ENCODE results near the gene TUBA8.
"Not testable (repeated sequence)": the region's sequence is repeated elsewhere in the genome, so short reads cannot be mapped to it uniquely, and the experiment has no call there.

TUBA8 gene

GRCh38 chr22:18115906-18116371 lies 5.3 kb downstream of the TUBA8 start:
- H3K36me3 ChIP-seq (replicated peaks) = no peaks in the 10 kb centered on the region
- in situ Hi-C loops (cut with MboI; ENCODE audit: low sequenced_read_pairs) = no loop called here
- H3K4me1 ChIP-seq = no peaks in the 10 kb centered on the region
- no peak overlapping the region for H3K4me3 ChIP-seq
- no peak for DNase-seq (ENCODE audit: low spot score in 2 of 2)
- H3K27me3 ChIP-seq (ENCODE audit: low read depth) = no peaks in the 10 kb centered on the region
- no peaks in the 10 kb centered on the region for H3K9me3 ChIP-seq

GRCh38 chr22:18116634-18117033 lies 6.0 kb downstream of the TUBA8 start:
- Histone ChIP-seq H3K27me3 (ENCODE audit: low read depth) (no peaks in the 10 kb centered on the region), H3K9me3 (no peaks in the 10 kb centered on the region), H3K36me3 (replicated peaks) (no peaks in the 10 kb centered on the region), H3K4me1 (no peaks in the 10 kb centered on the region), H3K4me3 (no peak overlapping the region)
- DNase-seq (ENCODE audit: low spot score in 2 of 2) = no peak
- in situ Hi-C loops (cut with MboI; ENCODE audit: low sequenced_read_pairs) = no loop called here

GRCh38 chr22:18118345-18118915 lies 7.8 kb downstream of the TUBA8 start:
- H3K4me1 ChIP-seq = no peaks in the 10 kb centered on the region
- in situ Hi-C loops (cut with MboI; ENCODE audit: low sequenced_read_pairs) = no loop called here
- no peaks in the 10 kb centered on the region for H3K36me3 ChIP-seq (replicated peaks)

GRCh38 chr22:18119409-18120110 lies 9.0 kb downstream of the TUBA8 start:
- H3K4me3 ChIP-seq = no peak overlapping the region
- no peak for DNase-seq (ENCODE audit: low spot score in 2 of 2)
- no peaks in the 10 kb centered on the region for H3K36me3 ChIP-seq (replicated peaks)
- H3K9me3 ChIP-seq = no peaks in the 10 kb centered on the region
- in situ Hi-C loops (cut with MboI; ENCODE audit: low sequenced_read_pairs) = no loop called here
- H3K4me1 ChIP-seq = no peaks in the 10 kb centered on the region
- H3K27me3 ChIP-seq (ENCODE audit: low read depth) = no peaks in the 10 kb centered on the region

More at GRCh38 chr22:18118345-18118915, 7.8 kb downstream of the TUBA8 start:
- Histone ChIP-seq H3K27me3 (ENCODE audit: low read depth) (no peaks in the 10 kb centered on the region), H3K4me3 (no peak overlapping the region), H3K9me3 (no peaks in the 10 kb centered on the region)
- no peak for DNase-seq (ENCODE audit: low spot score in 2 of 2)

- Histone ChIP-seq H3K36me3 (replicated peaks) (no peaks in the 10 kb centered on the region), H3K27me3 (ENCODE audit: low read depth) (no peaks in the 10 kb centered on the region), H3K4me3 (no peak overlapping the region), H3K4me1 (no peaks in the 10 kb centered on the region), H3K9me3 (no peaks in the 10 kb centered on the region)
- in situ Hi-C loops (cut with MboI; ENCODE audit: low sequenced_read_pairs) = no loop called here
- DNase-seq (ENCODE audit: low spot score in 2 of 2) = no peak
Observed at GRCh38 chr22:18120857-18121256, 10.2 kb downstream of the TUBA8 start.

- Histone ChIP-seq H3K27me3 (ENCODE audit: low read depth) (no peaks in the 10 kb centered on the region), H3K4me3 (no peak overlapping the region), H3K36me3 (replicated peaks) (no peaks in the 10 kb centered on the region), H3K4me1 (no peaks in the 10 kb centered on the region), H3K9me3 (no peaks in the 10 kb centered on the region)
- in situ Hi-C loops (cut with MboI; ENCODE audit: low sequenced_read_pairs) = no loop called here
- no peak for DNase-seq (ENCODE audit: low spot score in 2 of 2)
Observed at GRCh38 chr22:18121506-18121905, 10.9 kb downstream of the TUBA8 start.

GRCh38 chr22:18121954-18122554 lies 11.4 kb downstream of the TUBA8 start:
- Histone ChIP-seq H3K4me3 (no peak overlapping the region), H3K9me3 (no peaks in the 10 kb centered on the region), H3K4me1 (no peaks in the 10 kb centered on the region), H3K36me3 (replicated peaks) (no peaks in the 10 kb centered on the region), H3K27me3 (ENCODE audit: low read depth) (no peaks in the 10 kb centered on the region)
- DNase-seq (ENCODE audit: low spot score in 2 of 2) = no peak
- in situ Hi-C loops (cut with MboI; ENCODE audit: low sequenced_read_pairs) = no loop called here

GRCh38 chr22:18123476-18124025 lies 12.9 kb downstream of the TUBA8 start:
- in situ Hi-C loops (cut with MboI; ENCODE audit: low sequenced_read_pairs); H3K36me3 ChIP-seq (replicated peaks); H3K4me3 ChIP-seq; H3K27me3 ChIP-seq (ENCODE audit: low read depth); DNase-seq (ENCODE audit: low spot score in 2 of 2); H3K9me3 ChIP-seq; H3K4me1 ChIP-seq: not testable (repeated sequence)

- no peaks in the 10 kb centered on the region for H3K4me1 ChIP-seq
- no peaks in the 10 kb centered on the region for H3K9me3 ChIP-seq
- in situ Hi-C loops (cut with MboI; ENCODE audit: low sequenced_read_pairs) = no loop called here
- no peak for DNase-seq (ENCODE audit: low spot score in 2 of 2)
- H3K36me3 ChIP-seq (replicated peaks) = no peaks in the 10 kb centered on the region
- no peak overlapping the region for H3K4me3 ChIP-seq
- H3K27me3 ChIP-seq (ENCODE audit: low read depth) = no peaks in the 10 kb centered on the region
Observed at GRCh38 chr22:18126606-18127005, 16.0 kb downstream of the TUBA8 start.

GRCh38 chr22:18130018-18130417 lies 19.4 kb downstream of the TUBA8 start:
- Histone ChIP-seq H3K4me3 (no peak overlapping the region), H3K27me3 (ENCODE audit: low read depth) (no peaks in the 10 kb centered on the region), H3K36me3 (replicated peaks) (no peaks in the 10 kb centered on the region), H3K4me1 (no peaks in the 10 kb centered on the region), H3K9me3 (no peaks in the 10 kb centered on the region)
- DNase-seq (ENCODE audit: low spot score in 2 of 2) = no peak
- in situ Hi-C loops (cut with MboI; ENCODE audit: low sequenced_read_pairs) = no loop called here

- H3K9me3 ChIP-seq = no peaks in the 10 kb centered on the region
- DNase-seq (ENCODE audit: low spot score in 2 of 2) = no peak
- no peaks in the 10 kb centered on the region for H3K27me3 ChIP-seq (ENCODE audit: low read depth)
- H3K4me1 ChIP-seq = no peaks in the 10 kb centered on the region
- in situ Hi-C loops (cut with MboI; ENCODE audit: low sequenced_read_pairs) = no loop called here
- H3K4me3 ChIP-seq = no peak overlapping the region
- no peaks in the 10 kb centered on the region for H3K36me3 ChIP-seq (replicated peaks)
Observed at GRCh38 chr22:18130699-18131429, 20.3 kb downstream of the TUBA8 start.

GRCh38 chr22:18133452-18133851 lies 22.8 kb downstream of the TUBA8 start:
- Histone ChIP-seq H3K9me3 (no peaks in the 10 kb centered on the region), H3K4me3 (no peak overlapping the region), H3K4me1 (no peaks in the 10 kb centered on the region), H3K36me3 (replicated peaks) (no peaks in the 10 kb centered on the region), H3K27me3 (ENCODE audit: low read depth) (no peaks in the 10 kb centered on the region)
- in situ Hi-C loops (cut with MboI; ENCODE audit: low sequenced_read_pairs) = no loop called here
- DNase-seq (ENCODE audit: low spot score in 2 of 2) = no peak

- Histone ChIP-seq H3K9me3 (no peaks in the 10 kb centered on the region), H3K27me3 (ENCODE audit: low read depth) (no peaks in the 10 kb centered on the region), H3K36me3 (replicated peaks) (no peaks in the 10 kb centered on the region), H3K4me1 (no peaks in the 10 kb centered on the region), H3K4me3 (no peak overlapping the region)
- DNase-seq (ENCODE audit: low spot score in 2 of 2) = no peak
- in situ Hi-C loops (cut with MboI; ENCODE audit: low sequenced_read_pairs) = no loop called here
Observed at GRCh38 chr22:18136563-18137320, 26.1 kb downstream of the TUBA8 start.

All from HAP-1 (cell line).